DMS153 (cell line): ENCODE results near the gene PDZD2.

Experiments
- DNase-seq: peaks from one replicate; lab custom pipeline; 2025; lab: John Stamatoyannopoulos, UW

Gene PDZD2

GRCh38 chr5:31976169-31976568 lies 337.2 kb downstream of the PDZD2 start:
- no peak for DNase-seq

GRCh38 chr5:31981361-31981945 lies 342.5 kb downstream of the PDZD2 start:
- no peak for DNase-seq

GRCh38 chr5:31982027-31982426 lies 343.1 kb downstream of the PDZD2 start:
- DNase-seq, result no peak

- DNase-seq, result no peak
Observed at GRCh38 chr5:31982621-31983020, 343.7 kb downstream of the PDZD2 start.

GRCh38 chr5:31983851-31984250 lies 344.9 kb downstream of the PDZD2 start:
- no peak for DNase-seq

GRCh38 chr5:31984691-31985090 lies 345.8 kb downstream of the PDZD2 start:
- no peak for DNase-seq

GRCh38 chr5:31986101-31986500 lies 347.2 kb downstream of the PDZD2 start:
- no peak for DNase-seq

- DNase-seq, result no peak
Observed at GRCh38 chr5:31987985-31988710, 349.2 kb downstream of the PDZD2 start.

- no peak for DNase-seq
Observed at GRCh38 chr5:31990081-31990650, 351.2 kb downstream of the PDZD2 start.

- DNase-seq, result no peak
Observed at GRCh38 chr5:31990701-31991110, 351.8 kb downstream of the PDZD2 start.

- DNase-seq, result no peak
Observed at GRCh38 chr5:31992377-31992776, 353.4 kb downstream of the PDZD2 start.

- no peak for DNase-seq
Observed at GRCh38 chr5:31993165-31993961, 354.4 kb downstream of the PDZD2 start.

GRCh38 chr5:31995006-31995405 lies 356.1 kb downstream of the PDZD2 start:
- DNase-seq, result no peak

GRCh38 chr5:31995714-31996113 lies 356.8 kb downstream of the PDZD2 start:
- DNase-seq, result no peak

- no peak for DNase-seq
Observed at GRCh38 chr5:31996909-31997308, 358.0 kb downstream of the PDZD2 start.

- DNase-seq, result no peak
Observed at GRCh38 chr5:31999470-31999869, 360.5 kb downstream of the PDZD2 start.

GRCh38 chr5:32000731-32001130 lies 361.8 kb downstream of the PDZD2 start:
- DNase-seq, result no peak

- DNase-seq, result no peak
Observed at GRCh38 chr5:32001284-32001683, 362.4 kb downstream of the PDZD2 start.

GRCh38 chr5:32001707-32002106 lies 362.8 kb downstream of the PDZD2 start:
- DNase-seq, result no peak

- DNase-seq, result no peak
Observed at GRCh38 chr5:32002755-32003154, 363.8 kb downstream of the PDZD2 start.

- no peak for DNase-seq
Observed at GRCh38 chr5:32003981-32004380, 365.1 kb downstream of the PDZD2 start.

- DNase-seq, result no peak
Observed at GRCh38 chr5:32004404-32004803, 365.5 kb downstream of the PDZD2 start.

- DNase-seq, result no peak
Observed at GRCh38 chr5:32008746-32009145, 369.8 kb downstream of the PDZD2 start.
